Raji (cell line): ENCODE results near the gene RNU6-9.

Source experiments
- POLR2A ChIP-seq: IDR thresholded peaks from 2 replicates; pipeline ENCODE4 v1.6.1; 2011; ENCODE audit warnings: low read depth, low read length, control low read depth; ENCODE audit not compliant: insufficient read depth

RNU6-9 gene

GRCh38 chr19:871446-872265, 21.6 kb upstream of the RNU6-9 start:
- no peak for TF ChIP-seq POLR2A

GRCh38 chr19:872266-872951, 20.9 kb upstream of the RNU6-9 start:
- no peak for TF ChIP-seq POLR2A

- TF ChIP-seq POLR2A = no peak
These were observed 20.2 kb upstream of the RNU6-9 start for GRCh38 chr19:873084-873483.

GRCh38 chr19:873561-874041, 19.7 kb upstream of the RNU6-9 start:
- TF ChIP-seq POLR2A = no peak

- TF ChIP-seq POLR2A = no peak
These were observed 17.9 kb upstream of the RNU6-9 start for GRCh38 chr19:875265-875879.

- no peak for TF ChIP-seq POLR2A
These were observed 17.2 kb upstream of the RNU6-9 start for GRCh38 chr19:876089-876488.

- TF ChIP-seq POLR2A = no peak
These were observed 16.4 kb upstream of the RNU6-9 start for GRCh38 chr19:876780-877314.

- no peak for TF ChIP-seq POLR2A
These were observed 13.4 kb upstream of the RNU6-9 start for GRCh38 chr19:879711-880438.

- no peak for TF ChIP-seq POLR2A
These were observed 11.8 kb upstream of the RNU6-9 start for GRCh38 chr19:881385-882071.

- TF ChIP-seq POLR2A = no peak
These were observed 10.3 kb upstream of the RNU6-9 start for GRCh38 chr19:882871-883497.

GRCh38 chr19:883661-884211, 9.5 kb upstream of the RNU6-9 start:
- TF ChIP-seq POLR2A = no peak

GRCh38 chr19:884420-885211, 8.7 kb upstream of the RNU6-9 start:
- no peak for TF ChIP-seq POLR2A
